Activated CD8-positive, alpha-beta memory T cell treated with anti-CD3 and anti-CD28 coated beads, Interleukin-2, amount 10 ng/mL, durations not matched to agents 7 days and 5 days (primary cell): ENCODE results near the gene TYW1B. TPM values are rescaled to one million over a fixed set of nuclear protein-coding genes. Genes with fewer than 3 reads are reported as not detected.
"Not testable (repeated sequence)": the region's sequence is repeated elsewhere in the genome, so short reads cannot be mapped to it uniquely, and the experiment has no call there.

Source experiments
- ATAC-seq: fragments of 150-1000 bp; cut with Tn5 transposase; one replicate; pipeline ENCODE4 v1.10.0; 2021; ENCODE audit warnings: moderate library complexity
- CTCF ChIA-PET: fragments of 350-600 bp; sonication (Branson Sonifier 250); formaldehyde crosslinking; loops from one replicate; lab custom pipeline; 2021; ENCODE audit warnings: antibody characterized with exemption; lab: Charles Lee
- DNase-seq: peaks from one replicate; pipeline ENCODE4 v3.0.0-alpha.2; 2020
- H3K27ac Mint-ChIP-seq: one replicate; pipeline ENCODE4 v1.8.0; 2021; ENCODE audit warnings: mild to moderate bottlenecking, mixed read lengths
- H3K27me3 Mint-ChIP-seq: one replicate; pipeline ENCODE4 v1.8.0; 2021; ENCODE audit warnings: mixed read lengths
- H3K36me3 Mint-ChIP-seq: one replicate; pipeline ENCODE4 v1.8.0; 2021; ENCODE audit warnings: mild to moderate bottlenecking, mixed read lengths
- H3K4me1 Mint-ChIP-seq: one replicate; pipeline ENCODE4 v1.8.0; 2021; ENCODE audit warnings: mixed read lengths
- H3K4me3 Mint-ChIP-seq: one replicate; pipeline ENCODE4 v1.8.0; 2021; ENCODE audit warnings: mild to moderate bottlenecking, moderate library complexity, mixed read lengths
- H3K9me3 Mint-ChIP-seq: one replicate; pipeline ENCODE4 v1.8.0; 2022; ENCODE audit warnings: low read depth, mixed read lengths
- total RNA-seq, 2 experiments: library from RNA; stranded (reverse); gene quantifications; one replicate each; pipeline ENCODE4 v1.2.3, GENCODE V29; 2021

Gene TYW1B
- total RNA-seq, 2 experiments from 2014 or later: 4.2 to 4.4 TPM

GRCh38 chr7:72760602-72761001, 67.4 kb downstream of the TYW1B start:
- Mint-ChIP-seq H3K4me3 (no peak overlapping the region), H3K36me3 (peaks cover 21% of the 10 kb centered on the region), H3K9me3 (peaks cover 13% of the 10 kb centered on the region), H3K27ac (no peak overlapping the region), H3K27me3 (no peaks in the 10 kb centered on the region), H3K4me1 (no peaks in the 10 kb centered on the region)
- no peak for DNase-seq
- CTCF ChIA-PET: interaction anchor here (0.6 kb wide), 1 partner anchor 1526 kb away, joined by 3 read pairs; no protein-coding TSS in a partner anchor
- ATAC-seq: no peak

DNA sequence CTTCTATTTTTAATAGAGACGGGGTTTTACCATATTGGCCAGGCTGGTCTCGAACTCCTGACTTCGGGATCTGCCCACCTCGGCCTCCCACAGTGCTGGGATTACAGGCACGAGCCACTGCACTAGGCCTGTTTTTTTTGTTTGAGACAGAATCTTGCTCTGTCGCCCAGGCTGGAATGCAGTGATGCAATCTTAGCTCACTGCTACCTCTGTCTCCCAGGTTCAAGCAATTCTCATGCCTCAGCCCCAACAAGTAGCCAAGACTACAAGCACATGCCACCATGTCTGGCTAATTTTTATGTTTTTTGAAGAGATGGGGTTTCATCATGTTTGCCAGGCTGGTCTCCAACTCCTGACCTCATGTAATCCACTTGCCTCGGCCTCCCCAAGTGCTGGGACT, 73.7 kb downstream of the TYW1B start:
- peaks cover 11% of the 10 kb centered on the region for H3K9me3 Mint-ChIP-seq
- peaks cover 12% of the 10 kb centered on the region for H3K36me3 Mint-ChIP-seq
- H3K27me3 Mint-ChIP-seq: no peaks in the 10 kb centered on the region
- no peak for DNase-seq
- no peak overlapping the region for H3K27ac Mint-ChIP-seq
- no peak for ATAC-seq
- no peaks in the 10 kb centered on the region for H3K4me1 Mint-ChIP-seq
- H3K4me3 Mint-ChIP-seq: no peak overlapping the region
- CTCF ChIA-PET: no interaction called here

DNA sequence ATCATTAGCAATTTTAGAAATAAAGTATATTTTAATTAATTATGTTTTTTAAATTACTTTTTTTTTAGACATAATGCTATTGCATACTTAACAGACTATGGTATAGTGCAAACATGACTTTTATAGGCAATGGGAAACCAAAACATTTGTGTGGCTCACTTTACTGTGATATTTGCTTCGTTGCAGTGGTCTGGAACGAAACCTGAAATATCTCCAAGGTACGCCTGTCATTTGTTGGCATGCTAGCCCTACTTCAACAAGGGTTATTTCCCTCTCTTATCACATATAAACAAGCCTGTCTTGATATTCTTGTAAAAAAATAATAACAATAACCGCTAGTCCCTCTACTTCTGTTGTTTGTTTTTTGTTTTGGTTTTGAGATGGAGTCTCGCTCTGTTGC, 74.2 kb downstream of the TYW1B start:
- CTCF ChIA-PET: no interaction called here
- Mint-ChIP-seq H3K9me3 (peaks cover 10% of the 10 kb centered on the region), H3K27ac (no peak overlapping the region), H3K4me3 (no peak overlapping the region), H3K4me1 (no peaks in the 10 kb centered on the region), H3K27me3 (no peaks in the 10 kb centered on the region), H3K36me3 (peaks cover 11% of the 10 kb centered on the region)
- ATAC-seq: no peak
- DNase-seq: no peak

DNA sequence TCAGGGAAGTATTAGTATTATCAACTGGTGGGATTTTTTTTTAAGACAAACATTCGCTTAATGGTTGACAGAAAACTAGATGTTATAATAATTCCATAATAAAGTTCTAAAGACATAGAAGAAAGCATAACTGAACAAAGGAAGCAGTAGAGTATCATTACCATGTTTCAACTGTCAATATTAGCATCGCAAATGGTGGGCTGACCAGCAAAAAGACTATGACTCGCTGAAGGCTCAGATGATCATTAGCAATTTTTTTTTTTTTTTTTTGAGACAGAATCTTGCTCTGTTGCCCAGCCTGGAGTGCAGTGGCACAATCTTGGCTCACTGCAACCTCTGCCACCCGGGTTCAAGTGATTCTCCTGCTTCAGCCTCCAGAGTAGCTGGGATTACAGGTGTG, 74.8 kb downstream of the TYW1B start:
- H3K9me3 Mint-ChIP-seq, H3K27ac Mint-ChIP-seq, ATAC-seq, H3K36me3 Mint-ChIP-seq, H3K4me3 Mint-ChIP-seq, CTCF ChIA-PET, H3K4me1 Mint-ChIP-seq, DNase-seq, H3K27me3 Mint-ChIP-seq: not testable (repeated sequence)

- DNase-seq: no peak
- no peaks in the 10 kb centered on the region for H3K4me1 Mint-ChIP-seq
- H3K36me3 Mint-ChIP-seq: peaks cover 6% of the 10 kb centered on the region
- ATAC-seq: no peak
- H3K27me3 Mint-ChIP-seq: no peaks in the 10 kb centered on the region
- CTCF ChIA-PET: no interaction called here
- H3K9me3 Mint-ChIP-seq: peaks cover 3% of the 10 kb centered on the region
- no peak overlapping the region for H3K4me3 Mint-ChIP-seq
- H3K27ac Mint-ChIP-seq: no peak overlapping the region
Observed at GRCh38 chr7:72751978-72752377, 76.0 kb downstream of the TYW1B start.

DNA sequence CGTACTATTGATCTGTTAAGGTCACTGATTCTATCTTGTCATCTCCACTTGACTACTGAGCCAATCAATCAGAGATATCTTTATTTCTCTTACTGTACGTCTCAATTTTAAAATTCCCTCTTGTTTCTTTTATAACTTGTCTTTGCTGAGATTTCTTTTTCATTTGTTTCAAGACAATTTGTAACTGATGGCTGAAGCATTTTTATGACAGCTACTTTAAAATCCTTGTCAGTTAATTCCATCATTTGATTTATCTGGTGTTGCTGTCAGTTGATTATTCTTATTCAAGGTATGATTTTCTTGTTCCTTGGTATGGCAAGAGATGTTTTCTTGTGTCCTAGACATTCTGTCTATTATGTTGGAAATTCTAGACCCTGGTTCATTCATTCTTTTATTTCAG, 76.6 kb downstream of the TYW1B start:
- Mint-ChIP-seq H3K36me3 (peaks cover 3% of the 10 kb centered on the region), H3K27ac (no peak overlapping the region), H3K27me3 (no peaks in the 10 kb centered on the region), H3K4me3 (no peak overlapping the region), H3K4me1 (no peaks in the 10 kb centered on the region), H3K9me3 (no peaks in the 10 kb centered on the region)
- ATAC-seq (no peak), DNase-seq (no peak)
- CTCF ChIA-PET: no interaction called here

DNA sequence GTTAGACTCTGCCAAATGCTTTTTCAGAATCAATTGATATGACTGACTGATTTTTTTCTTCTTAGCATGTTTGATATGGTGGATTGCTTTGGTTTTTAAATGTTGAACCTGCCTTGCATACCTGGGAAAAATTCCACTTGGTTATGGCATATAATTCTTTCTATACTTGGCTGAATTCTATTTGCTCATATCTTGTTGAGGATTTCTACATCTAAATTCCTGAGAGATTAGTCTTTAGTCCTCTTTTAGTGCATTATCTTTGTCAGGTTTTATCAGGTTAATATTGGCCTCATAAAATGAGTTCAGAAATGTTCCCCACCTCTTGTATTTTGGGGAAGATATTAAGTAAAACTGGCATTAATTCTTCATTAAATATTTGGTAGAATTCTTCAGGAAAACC, 79.4 kb downstream of the TYW1B start:
- H3K27ac Mint-ChIP-seq, H3K4me1 Mint-ChIP-seq, H3K4me3 Mint-ChIP-seq, H3K36me3 Mint-ChIP-seq, CTCF ChIA-PET, H3K9me3 Mint-ChIP-seq, DNase-seq, H3K27me3 Mint-ChIP-seq, ATAC-seq: not testable (repeated sequence)

GRCh38 chr7:72744244-72744926, 83.6 kb downstream of the TYW1B start:
- H3K9me3 Mint-ChIP-seq, H3K27ac Mint-ChIP-seq, ATAC-seq, H3K4me3 Mint-ChIP-seq, H3K27me3 Mint-ChIP-seq, CTCF ChIA-PET, DNase-seq, H3K4me1 Mint-ChIP-seq: not testable (repeated sequence)
- H3K36me3 Mint-ChIP-seq: peaks cover 23% of the 10 kb centered on the region

DNA sequence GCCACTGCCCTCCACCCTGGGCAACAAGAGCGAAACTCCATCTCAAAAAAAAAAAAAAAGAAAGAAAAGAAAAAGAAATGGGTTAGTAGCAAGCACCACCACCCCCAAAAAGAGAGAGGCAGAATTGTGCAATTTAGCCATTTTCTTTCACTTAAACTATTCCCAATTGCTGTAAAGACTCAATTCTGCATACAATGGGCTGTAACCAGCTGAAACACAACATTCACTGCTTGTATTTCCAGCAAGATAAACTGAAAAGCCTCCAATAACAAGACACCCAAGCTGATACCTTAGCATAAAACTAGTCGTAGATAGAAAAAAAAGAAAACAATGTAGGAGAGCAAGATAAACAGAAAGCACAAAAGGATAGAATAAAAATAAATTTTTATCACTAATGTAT, 84.2 kb downstream of the TYW1B start:
- not testable (repeated sequence) for H3K9me3 Mint-ChIP-seq, DNase-seq, H3K27ac Mint-ChIP-seq

GRCh38 chr7:72739716-72740115, 88.3 kb downstream of the TYW1B start:
- CTCF ChIA-PET, DNase-seq, ATAC-seq, H3K27ac Mint-ChIP-seq, H3K4me3 Mint-ChIP-seq, H3K27me3 Mint-ChIP-seq, H3K4me1 Mint-ChIP-seq: not testable (repeated sequence)
- Mint-ChIP-seq H3K36me3 (peaks cover 40% of the 10 kb centered on the region), H3K9me3 (peaks cover 15% of the 10 kb centered on the region)

More for the DNA sequence above, 84.2 kb downstream of the TYW1B start:
- H3K4me1 Mint-ChIP-seq, H3K27me3 Mint-ChIP-seq, ATAC-seq, CTCF ChIA-PET, H3K4me3 Mint-ChIP-seq: not testable (repeated sequence)
- H3K36me3 Mint-ChIP-seq: peaks cover 23% of the 10 kb centered on the region

GRCh38 chr7:72735855-72736254, 92.1 kb downstream of the TYW1B start:
- H3K4me1 Mint-ChIP-seq, H3K4me3 Mint-ChIP-seq, H3K27ac Mint-ChIP-seq, H3K27me3 Mint-ChIP-seq, DNase-seq, ATAC-seq, CTCF ChIA-PET: not testable (repeated sequence)
- Mint-ChIP-seq H3K36me3 (peaks cover 43% of the 10 kb centered on the region), H3K9me3 (peaks cover 26% of the 10 kb centered on the region)

DNA sequence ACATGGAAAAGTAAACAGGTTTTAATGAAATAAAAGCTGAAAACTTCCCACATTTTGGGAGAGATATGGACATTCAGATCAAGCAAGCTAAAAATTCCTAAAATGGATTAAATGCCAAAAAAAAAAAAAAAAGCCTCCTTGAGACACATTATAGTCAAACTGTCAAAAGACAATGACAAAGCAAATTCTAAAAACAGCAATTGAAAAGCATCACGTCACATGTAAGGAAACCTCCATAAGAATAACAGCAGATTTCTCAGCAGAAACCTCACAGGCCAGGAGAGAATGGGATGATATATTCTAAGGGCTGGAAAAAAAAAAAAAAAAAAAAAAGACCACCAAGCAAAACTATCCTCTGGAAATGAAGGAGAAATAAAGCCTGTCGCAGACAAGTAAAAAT, 97.2 kb downstream of the TYW1B start:
- not testable (repeated sequence) for ATAC-seq, DNase-seq, H3K27ac Mint-ChIP-seq, H3K4me1 Mint-ChIP-seq, H3K4me3 Mint-ChIP-seq, H3K27me3 Mint-ChIP-seq
- peaks cover 25% of the 10 kb centered on the region for H3K9me3 Mint-ChIP-seq
- H3K36me3 Mint-ChIP-seq: peaks cover 52% of the 10 kb centered on the region
- CTCF ChIA-PET: interaction anchor here (0.6 kb wide), 1 partner anchor 27 kb away, joined by 3 read pairs; no protein-coding TSS in a partner anchor

DNA sequence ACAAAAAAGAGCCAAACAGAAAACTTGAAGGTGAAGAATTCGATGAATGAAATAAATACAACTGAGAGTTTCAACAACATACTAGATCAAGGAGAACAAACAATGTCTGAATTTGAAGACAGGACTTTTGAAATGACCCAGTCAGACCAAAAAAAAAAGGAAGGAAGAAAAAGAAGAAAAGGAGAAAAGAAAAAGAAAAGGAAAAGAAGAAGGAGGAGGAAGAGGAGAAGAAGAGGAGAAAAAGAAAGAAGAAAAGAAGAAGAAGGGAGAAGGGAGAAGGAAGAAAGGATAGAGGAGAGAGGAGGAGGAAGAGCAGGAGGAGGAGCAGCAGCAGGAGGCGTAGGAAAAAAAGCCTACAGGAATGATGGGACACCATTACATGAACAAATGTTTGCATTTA, 97.6 kb downstream of the TYW1B start:
- H3K9me3 Mint-ChIP-seq: peaks cover 25% of the 10 kb centered on the region
- CTCF ChIA-PET: interaction anchor here (0.6 kb wide), 1 partner anchor 27 kb away, joined by 3 read pairs; no protein-coding TSS in a partner anchor
- H3K4me3 Mint-ChIP-seq: not testable (repeated sequence)

GRCh38 chr7:72729130-72729529, 98.9 kb downstream of the TYW1B start:
- DNase-seq, H3K4me3 Mint-ChIP-seq, H3K27me3 Mint-ChIP-seq, H3K4me1 Mint-ChIP-seq, CTCF ChIA-PET, H3K27ac Mint-ChIP-seq, ATAC-seq: not testable (repeated sequence)
- peaks cover 44% of the 10 kb centered on the region for H3K36me3 Mint-ChIP-seq
- H3K9me3 Mint-ChIP-seq: peaks cover 18% of the 10 kb centered on the region

More for the DNA sequence above, 97.6 kb downstream of the TYW1B start:
- H3K27me3 Mint-ChIP-seq, ATAC-seq, H3K4me1 Mint-ChIP-seq, H3K27ac Mint-ChIP-seq, DNase-seq: not testable (repeated sequence)
- peaks cover 52% of the 10 kb centered on the region for H3K36me3 Mint-ChIP-seq
